T-helper 2 cell treated with Interferon-gamma antibody and Interleukin-4, amounts not matched to agents 100 ng/mL and 5 ng/mL, for 36 hours (primary cell): Measurements from ENCODE around the gene ASB18. TPM values are rescaled to one million over a fixed set of nuclear protein-coding genes. Genes with fewer than 3 reads are reported as not detected.
"Not testable (repeated sequence)": the region's sequence is repeated elsewhere in the genome, so short reads cannot be mapped to it uniquely, and the experiment has no call there.

Experiments
- intact Hi-C: fragments of 100-400 bp; cut with micrococcal nuclease; formaldehyde crosslinking; loops from one replicate; pipeline ENCODE4 v1.15.1; 2023
- total RNA-seq: library from RNA; stranded (reverse); gene quantifications from 2 replicates; pipeline ENCODE4 v1.2.3, GENCODE V29; 2022

ASB18 gene
- total RNA-seq: not detected in 2 replicates

- intact Hi-C loops: no loop called here
Measured at GRCh38 chr2:236264256-236264655, at the start of gene ASB18. ASB18 (minus strand) TSS chr2:236264406; CDS start chr2:236264345, 61 bp downstream.

GRCh38 chr2:236311286-236311685 lies 47.1 kb upstream of the ASB18 start:
- intact Hi-C loops: no loop called here

- intact Hi-C loops: no loop called here
Measured at GRCh38 chr2:236309669-236310029, 45.4 kb upstream of the ASB18 start.

GRCh38 chr2:236308855-236309668 lies 44.9 kb upstream of the ASB18 start:
- intact Hi-C loops: no loop called here

GRCh38 chr2:236307641-236308040 lies 43.4 kb upstream of the ASB18 start:
- intact Hi-C loops: no loop called here

- intact Hi-C loops: no loop called here
Measured at GRCh38 chr2:236306825-236307540, 42.8 kb upstream of the ASB18 start.

GRCh38 chr2:236305964-236306605 lies 41.9 kb upstream of the ASB18 start:
- intact Hi-C loops: no loop called here

GRCh38 chr2:236305531-236305930 lies 41.3 kb upstream of the ASB18 start:
- intact Hi-C loops: no loop called here

- intact Hi-C loops: no loop called here
Measured at GRCh38 chr2:236303935-236304334, 39.7 kb upstream of the ASB18 start.

GRCh38 chr2:236302555-236302954 lies 38.3 kb upstream of the ASB18 start:
- intact Hi-C loops: no loop called here

GRCh38 chr2:236298924-236299475 lies 34.8 kb upstream of the ASB18 start:
- intact Hi-C loops: no loop called here

- intact Hi-C loops: no loop called here
Measured at GRCh38 chr2:236295481-236295880, 31.3 kb upstream of the ASB18 start.

- intact Hi-C loops: no loop called here
Measured at GRCh38 chr2:236294647-236295046, 30.4 kb upstream of the ASB18 start.

GRCh38 chr2:236293241-236293810 lies 29.1 kb upstream of the ASB18 start:
- intact Hi-C loops: no loop called here

GRCh38 chr2:236291911-236292310 lies 27.7 kb upstream of the ASB18 start:
- intact Hi-C loops: no loop called here

- intact Hi-C loops: no loop called here
Measured at GRCh38 chr2:236291476-236291875, 27.3 kb upstream of the ASB18 start.

- intact Hi-C loops: no loop called here
Measured at GRCh38 chr2:236290742-236291425, 26.7 kb upstream of the ASB18 start.

GRCh38 chr2:236289766-236290462 lies 25.7 kb upstream of the ASB18 start:
- intact Hi-C loops: no loop called here

GRCh38 chr2:236288373-236288772 lies 24.2 kb upstream of the ASB18 start:
- intact Hi-C loops: not testable (repeated sequence)

GRCh38 chr2:236287656-236288055 lies 23.4 kb upstream of the ASB18 start:
- intact Hi-C loops: no loop called here
